HCT116 (cell line): Measurements from ENCODE around the gene CLIP4. TPM values are rescaled to one million over a fixed set of nuclear protein-coding genes. Genes with fewer than 3 reads are reported as not detected.

Source experiments
- ATAC-seq: fragments of 200-7000 bp; cut with Tn5 transposase; 2 replicates; pipeline ENCODE4 v1.9.1; 2020; ENCODE audit warnings: mild to moderate bottlenecking, moderate library complexity
- BruUV-seq: library from RNA; stranded (reverse); fragments of 400-500 nt; replicated peaks from 2 replicates; lab custom pipeline; 2021; lab: Mats Ljungman, UMichigan
- CTCF ChIA-PET: fragments of 300-600 bp; sonication (Branson Sonifier 250); formaldehyde crosslinking; loops from one replicate; lab custom pipeline; 2021; ENCODE audit warnings: antibody characterized with exemption; lab: Charles Lee
- POLR2A ChIA-PET: fragments of 300-600, 350-600 bp; sonication (Branson Sonifier 250); formaldehyde crosslinking; loops from one replicate; lab custom pipeline; 2021; ENCODE audit warnings: antibody characterized with exemption; lab: Charles Lee
- RAD21 ChIA-PET, 2 experiments: fragments of 300-600 bp; sonication (Branson Sonifier 250); formaldehyde crosslinking; loops; one replicate each; lab custom pipeline; 2023; ENCODE audit warnings: low total read pairs in 2 of 2; ENCODE audit not compliant: uncharacterized antibody in 2 of 2, unreplicated experiment in 2 of 2, low non-redundant PET in 1 of 2; lab: Charles Lee
- DNase-seq: peaks from one replicate; pipeline ENCODE4 v3.0.0-alpha.2; 2010; ENCODE audit warnings: low read depth, low spot score
- H2AFZ ChIP-seq: fragments of 200-600 bp; shearing (Covaris generic), sonication (generic); 2 replicates; pipeline ENCODE4 v1.6.1; 2017; ENCODE audit warnings: low read depth, mixed run types, mixed read lengths, antibody characterized with exemption, low read length; ENCODE audit not compliant: poor library complexity, severe bottlenecking
- H3K27ac ChIP-seq: 2 replicates; pipeline ENCODE4 v1.5.1; 2012; ENCODE audit warnings: low read depth, low read length
- H3K27me3 ChIP-seq: fragments of 200-600 bp; sonication (generic); 2 replicates; pipeline ENCODE4 v1.6.1; 2016; ENCODE audit warnings: mixed run types, low read length, mixed read lengths; ENCODE audit not compliant: insufficient read depth
- H3K36me3 ChIP-seq, 2 experiments: fragments of 200-500 bp in 1 of 2; fragments of 200-600 bp in 1 of 2; sonication (Bioruptor generic) in 1 of 2; sonication (generic) in 1 of 2; 2 replicates each; pipeline versions ENCODE4 v1.5.1 to v1.6.1; 2014 to 2016; ENCODE audit warnings: low read length in 2 of 2, inconsistent platforms in 1 of 2, mixed read lengths in 1 of 2, mixed run types in 1 of 2; ENCODE audit not compliant: insufficient read depth in 2 of 2, control insufficient read depth in 1 of 2
- H3K4me1 ChIP-seq, 2 experiments: fragments of 200-600 bp in 1 of 2; sonication (generic) in 1 of 2; 2 replicates each; pipeline versions ENCODE4 v1.5.1 to v1.6.1; 2012 to 2017; ENCODE audit warnings: low read length in 2 of 2, inconsistent platforms in 1 of 2, mild to moderate bottlenecking in 1 of 2, mixed read lengths in 1 of 2, mixed run types in 1 of 2, moderate library complexity in 1 of 2; ENCODE audit not compliant: insufficient read depth in 2 of 2, control insufficient read depth in 1 of 2
- H3K4me2 ChIP-seq: fragments of 200-600 bp; sonication (generic); 2 replicates; pipeline ENCODE4 v1.6.1; 2017; ENCODE audit warnings: mixed run types, low read length, mixed read lengths
- H3K4me3 ChIP-seq, 2 experiments: fragments of 200-600 bp in 1 of 2; sonication (generic) in 1 of 2; replicated peaks in 1 of 2; 2 replicates each; pipeline ENCODE4 v1.5.1; 2011 to 2016; ENCODE audit warnings: low read length in 2 of 2, control low read depth in 1 of 2, low read depth in 1 of 2, mild to moderate bottlenecking in 1 of 2, mixed read lengths in 1 of 2, mixed run types in 1 of 2
- H3K79me2 ChIP-seq: fragments of 200-600 bp; sonication (generic); 2 replicates; pipeline ENCODE4 v1.6.1; 2017; ENCODE audit warnings: mild to moderate bottlenecking, mixed run types, low read length, moderate library complexity, mixed read lengths; ENCODE audit not compliant: insufficient read depth
- H3K9ac ChIP-seq: fragments of 200-600 bp; sonication (generic); 2 replicates; pipeline ENCODE4 v1.6.1; 2016; ENCODE audit warnings: low read length, mixed read lengths
- H3K9me2 ChIP-seq: fragments of 200-600 bp; sonication (generic), shearing (Covaris generic); 2 replicates; pipeline ENCODE4 v1.6.1; 2017; ENCODE audit warnings: mixed run types, mild to moderate bottlenecking, moderate library complexity; ENCODE audit not compliant: insufficient read depth
- H3K9me3 ChIP-seq, 2 experiments: fragments of 200-500 bp in 1 of 2; fragments of 200-600 bp in 1 of 2; sonication (Bioruptor generic) in 1 of 2; sonication (generic) in 1 of 2; 2 replicates each; pipeline ENCODE4 v1.6.1; 2014 to 2017; ENCODE audit warnings: low read length in 2 of 2, mixed read lengths in 2 of 2, inconsistent platforms in 1 of 2, low read depth in 1 of 2, mild to moderate bottlenecking in 1 of 2, mixed run types in 1 of 2, moderate library complexity in 1 of 2; ENCODE audit not compliant: control insufficient read depth in 1 of 2, insufficient read depth in 1 of 2
- H4K20me1 ChIP-seq: fragments of 200-600 bp; sonication (generic), shearing (Covaris generic); 2 replicates; pipeline ENCODE4 v1.6.1; 2017; ENCODE audit warnings: mixed run types, mild to moderate bottlenecking, moderate library complexity; ENCODE audit not compliant: insufficient read depth
- CBX3 ChIP-seq: IDR thresholded peaks from 2 replicates; pipeline ENCODE4 v1.6.1; 2012; ENCODE audit warnings: low read depth
- CEBPB ChIP-seq: IDR thresholded peaks from 2 replicates; pipeline ENCODE4 v1.6.1; 2012; ENCODE audit warnings: low read depth
- EGR1 ChIP-seq: IDR thresholded peaks from 2 replicates; pipeline ENCODE4 v1.6.1; 2012; ENCODE audit warnings: low read depth
- ELF1 ChIP-seq: IDR thresholded peaks from 2 replicates; pipeline ENCODE4 v1.6.1; 2012; ENCODE audit warnings: low read depth, borderline replicate concordance
- EZH2phosphoT487 ChIP-seq: fragments of 200-600 bp; IDR thresholded peaks from 2 replicates; pipeline ENCODE4 v1.6.1; 2018; ENCODE audit warnings: antibody characterized with exemption, borderline replicate concordance
- FOSL1 ChIP-seq: IDR thresholded peaks from 2 replicates; pipeline ENCODE4 v1.6.1; 2012; ENCODE audit warnings: low read depth
- JUND ChIP-seq: IDR thresholded peaks from 2 replicates; pipeline ENCODE4 v1.6.1; 2012
- POLR2AphosphoS5 ChIP-seq: IDR thresholded peaks from 2 replicates; pipeline ENCODE4 v1.6.1; 2011; ENCODE audit warnings: mild to moderate bottlenecking, low read depth, low read length, moderate library complexity
- RAD21 ChIP-seq: IDR thresholded peaks from 2 replicates; pipeline ENCODE4 v1.6.1; 2012; ENCODE audit warnings: low read depth, mild to moderate bottlenecking
- SIN3A ChIP-seq: IDR thresholded peaks from 2 replicates; pipeline ENCODE4 v1.6.1; 2012; ENCODE audit warnings: low read depth
- SP1 ChIP-seq: IDR thresholded peaks from 2 replicates; pipeline ENCODE4 v1.6.1; 2012; ENCODE audit warnings: low read depth
- SRF ChIP-seq: IDR thresholded peaks from 2 replicates; pipeline ENCODE4 v1.6.1; 2012; ENCODE audit warnings: low read depth
- YY1 ChIP-seq: IDR thresholded peaks from 2 replicates; pipeline ENCODE4 v1.6.1; 2011; ENCODE audit warnings: low read length, low read depth, moderate library complexity, mild to moderate bottlenecking; ENCODE audit not compliant: insufficient replicate concordance; ENCODE audit errors: extremely low read depth
- ZNF274 ChIP-seq: fragments of 200-500 bp; sonication (Bioruptor generic); IDR thresholded peaks from 2 replicates; pipeline ENCODE4 v1.6.1; 2014; ENCODE audit warnings: mild to moderate bottlenecking, low read depth, low read length, inconsistent platforms
- intact Hi-C: fragments of 100-400 bp; cut with micrococcal nuclease; formaldehyde crosslinking; loops from 2 replicates; pipeline ENCODE4 v1.10.0; 2022
- total RNA-seq: library from RNA; stranded (reverse); gene quantifications from one replicate; pipeline ENCODE4 v1.2.1, GENCODE V29; 2021; ENCODE audit not compliant: unreplicated experiment
- TF ChIP-seq, protein P1 (sequence below): IDR thresholded peaks from 2 replicates; pipeline ENCODE4 v1.6.1; 2012
- TF ChIP-seq, protein P2 (sequence below), 3 experiments: fragments of 200-600 bp in 1 of 3; sonication (generic) in 1 of 3; IDR thresholded peaks in 2 of 3; conservative IDR thresholded peaks in 1 of 3; 2 replicates each; pipeline ENCODE4 v1.5.1; 2012 to 2017; ENCODE audit warnings: low read depth in 2 of 3, low read length in 2 of 3, antibody characterized with exemption in 1 of 3, borderline replicate concordance in 1 of 3, control low read depth in 1 of 3, mild to moderate bottlenecking in 1 of 3, mixed read lengths in 1 of 3, mixed run types in 1 of 3, moderate library complexity in 1 of 3; ENCODE audit not compliant: insufficient read depth in 1 of 3

CLIP4 gene
- total RNA-seq, 1 experiment from 2014 or later, result 27.8 TPM

DNA sequence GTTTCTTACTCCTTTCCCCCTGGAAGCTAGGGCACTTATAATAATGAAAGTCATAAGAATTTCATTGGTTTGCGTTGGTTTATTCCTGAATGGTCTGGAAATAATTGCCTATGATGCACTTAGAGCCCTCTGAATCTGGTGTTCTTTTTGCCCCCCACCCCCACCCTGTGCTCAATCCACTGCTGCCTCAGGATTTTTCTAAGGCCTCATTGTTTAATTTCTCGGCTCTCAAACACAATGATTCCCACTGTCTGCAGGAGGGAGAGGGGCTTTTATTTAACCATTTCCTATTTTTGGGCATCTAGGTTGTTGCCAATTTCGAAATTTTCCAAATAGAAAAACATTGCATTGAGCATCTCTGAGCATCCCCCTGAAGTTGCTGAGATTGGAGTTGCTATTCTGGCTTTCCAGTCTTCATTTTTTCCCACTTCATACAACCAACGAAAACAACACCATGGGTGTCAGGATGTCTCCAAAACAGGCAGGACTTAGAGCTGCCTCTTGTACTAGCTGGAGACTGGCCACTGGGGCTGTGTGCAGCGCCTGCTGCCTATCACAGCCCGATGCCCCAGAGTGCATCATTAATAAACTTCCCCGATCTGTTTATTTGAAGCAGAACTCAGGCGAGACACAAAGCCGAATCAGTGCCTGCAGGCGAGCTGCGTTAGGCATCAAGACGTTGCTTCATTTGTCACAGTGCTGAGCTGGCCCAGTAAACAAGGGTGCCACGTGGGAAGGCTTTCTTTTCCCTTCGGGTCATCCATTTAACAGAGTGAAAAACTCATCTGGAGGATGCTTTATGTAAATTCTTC, 39.1 kb upstream of the CLIP4 start:
- Histone ChIP-seq H3K4me2 (no peak overlapping the region), H3K27me3 (no peaks in the 10 kb centered on the region), H3K9me3 (peaks cover 0 to 8% of the 10 kb centered on the region in 2 experiments; a peak in 3 of 4 replicates), H2AFZ (no peak overlapping the region), H3K9me2 (no peaks in the 10 kb centered on the region), H3K9ac (no peak overlapping the region), H4K20me1 (no peaks in the 10 kb centered on the region), H3K4me1 (no peaks in the 10 kb centered on the region), H3K36me3 (no peaks in the 10 kb centered on the region), H3K79me2 (no peaks in the 10 kb centered on the region), H3K4me3 (no peak overlapping the region), H3K27ac (no peak overlapping the region)
- ATAC-seq (no peak), DNase-seq (no peak)
- no TSS peak for BruUV-seq
- ChIA-PET POLR2A (no interaction called here), RAD21 (no interaction called here), CTCF (no interaction called here)
- no peak for TF ChIP-seq SP1
- TF ChIP-seq ZNF274, result no peak
- TF ChIP-seq RAD21, result no peak
- TF ChIP-seq, protein P1, sequence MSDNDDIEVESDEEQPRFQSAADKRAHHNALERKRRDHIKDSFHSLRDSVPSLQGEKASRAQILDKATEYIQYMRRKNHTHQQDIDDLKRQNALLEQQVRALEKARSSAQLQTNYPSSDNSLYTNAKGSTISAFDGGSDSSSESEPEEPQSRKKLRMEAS, result no peak
- no peak for TF ChIP-seq POLR2AphosphoS5
- no peak for TF ChIP-seq SRF
- no peak for TF ChIP-seq EZH2phosphoT487
- no peak for TF ChIP-seq CBX3
- no peak for TF ChIP-seq YY1
- no peak for TF ChIP-seq JUND
- TF ChIP-seq ELF1, result no peak
- no peak for TF ChIP-seq EGR1
- TF ChIP-seq, protein P2, sequence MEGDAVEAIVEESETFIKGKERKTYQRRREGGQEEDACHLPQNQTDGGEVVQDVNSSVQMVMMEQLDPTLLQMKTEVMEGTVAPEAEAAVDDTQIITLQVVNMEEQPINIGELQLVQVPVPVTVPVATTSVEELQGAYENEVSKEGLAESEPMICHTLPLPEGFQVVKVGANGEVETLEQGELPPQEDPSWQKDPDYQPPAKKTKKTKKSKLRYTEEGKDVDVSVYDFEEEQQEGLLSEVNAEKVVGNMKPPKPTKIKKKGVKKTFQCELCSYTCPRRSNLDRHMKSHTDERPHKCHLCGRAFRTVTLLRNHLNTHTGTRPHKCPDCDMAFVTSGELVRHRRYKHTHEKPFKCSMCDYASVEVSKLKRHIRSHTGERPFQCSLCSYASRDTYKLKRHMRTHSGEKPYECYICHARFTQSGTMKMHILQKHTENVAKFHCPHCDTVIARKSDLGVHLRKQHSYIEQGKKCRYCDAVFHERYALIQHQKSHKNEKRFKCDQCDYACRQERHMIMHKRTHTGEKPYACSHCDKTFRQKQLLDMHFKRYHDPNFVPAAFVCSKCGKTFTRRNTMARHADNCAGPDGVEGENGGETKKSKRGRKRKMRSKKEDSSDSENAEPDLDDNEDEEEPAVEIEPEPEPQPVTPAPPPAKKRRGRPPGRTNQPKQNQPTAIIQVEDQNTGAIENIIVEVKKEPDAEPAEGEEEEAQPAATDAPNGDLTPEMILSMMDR (IDR thresholded peaks at IDR 0.05 in 2 of 3, conservative IDR thresholded peaks at IDR 0.05 in 1 of 3; ENCODE audit: borderline replicate concordance in 1 of 3, insufficient read depth in 1 of 3, low read depth in 2 of 3, low read length in 2 of 3), result no peak
- no peak for TF ChIP-seq FOSL1
- TF ChIP-seq CEBPB, result no peak
- TF ChIP-seq SIN3A, result no peak
- intact Hi-C loops, result no loop called here
